Mesodermal cell (in vitro differentiated cells): ENCODE results near the gene VSTM2L.

Experiments used
- H3K27ac ChIP-seq: 2 replicates; pipeline ENCODE4 v1.7.0; 2013; ENCODE audit warnings: mild to moderate bottlenecking, low read depth, low read length, moderate library complexity; ENCODE audit not compliant: severe bottlenecking
- H3K36me3 ChIP-seq: 2 replicates; pipeline ENCODE4 v1.7.1; 2013; ENCODE audit warnings: mild to moderate bottlenecking, low read length, moderate library complexity; ENCODE audit not compliant: control insufficient read depth, insufficient read depth
- H3K4me1 ChIP-seq: one replicate; pipeline ENCODE4 v1.7.1; 2013; ENCODE audit warnings: mild to moderate bottlenecking, low read length; ENCODE audit not compliant: insufficient read depth, control insufficient read depth, poor library complexity, severe bottlenecking
- H3K4me3 ChIP-seq: 2 replicates; pipeline ENCODE4 v1.7.0; 2013; ENCODE audit warnings: low read length, control low read depth, mild to moderate bottlenecking; ENCODE audit not compliant: insufficient read depth, poor library complexity, severe bottlenecking; ENCODE audit errors: extremely low read depth
- H3K9me3 ChIP-seq: 2 replicates; pipeline ENCODE4 v1.7.1; 2013; ENCODE audit warnings: mild to moderate bottlenecking, low read length, moderate library complexity; ENCODE audit not compliant: control insufficient read depth
- WGBS, 2 experiments: methylation state at CpG; one replicate each; pipeline ENCODE4 v1.1.5; 2013; ENCODE audit warnings: missing lambda C conversion rate in 2 of 2; ENCODE audit not compliant: insufficient coverage in 2 of 2; 5-methylcytosine and 5-hydroxymethylcytosine counted together

VSTM2L gene

DNA sequence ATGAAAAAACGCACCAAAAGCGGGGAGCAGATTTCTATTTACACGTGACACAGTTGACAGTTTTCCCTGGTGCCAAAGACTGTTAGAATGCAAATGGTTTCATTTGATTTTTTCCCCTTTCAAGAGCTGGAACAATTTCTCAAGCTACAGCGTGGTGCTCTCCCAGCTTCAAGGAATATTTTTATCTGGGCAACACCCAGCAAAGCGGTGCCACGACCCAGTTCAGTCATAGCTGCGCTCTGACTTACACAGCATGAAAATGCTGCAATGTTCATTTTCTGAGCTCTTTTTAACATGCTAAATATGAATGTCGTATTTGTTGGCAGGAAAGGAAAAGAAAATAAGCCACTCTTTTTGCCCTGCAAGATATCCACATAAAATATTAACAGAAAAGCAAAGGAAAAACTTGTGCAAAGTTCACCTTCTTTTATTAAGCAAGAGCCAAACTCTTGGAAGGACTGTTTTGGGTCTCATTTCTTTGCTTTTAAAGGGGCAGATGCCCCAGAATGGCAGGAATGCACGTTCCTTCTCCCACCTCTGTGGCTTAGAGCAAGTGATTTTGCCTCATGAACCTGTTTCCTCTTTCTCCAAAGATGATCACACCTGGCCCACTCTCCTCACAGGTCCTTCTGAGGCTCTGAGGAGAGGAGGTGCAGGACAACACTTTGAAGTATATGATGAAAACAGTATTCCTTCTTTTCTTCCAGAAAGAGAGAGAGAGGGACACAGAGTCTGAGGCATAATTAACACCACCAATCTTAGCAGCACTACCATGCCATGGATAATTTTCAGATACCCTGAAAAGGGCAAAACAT lies 83.3 kb downstream of the VSTM2L start:
- Histone ChIP-seq H3K27ac (no peak overlapping the region), H3K4me1 (peaks cover 19% of the 10 kb centered on the region), H3K36me3 (peaks cover 48% of the 10 kb centered on the region), H3K9me3 (no peaks in the 10 kb centered on the region), H3K4me3 (no peak overlapping the region)
- 97 to 98% methylated on average over 7 to 8 of the region's 9 CpGs for WGBS, 2 experiments

DNA sequence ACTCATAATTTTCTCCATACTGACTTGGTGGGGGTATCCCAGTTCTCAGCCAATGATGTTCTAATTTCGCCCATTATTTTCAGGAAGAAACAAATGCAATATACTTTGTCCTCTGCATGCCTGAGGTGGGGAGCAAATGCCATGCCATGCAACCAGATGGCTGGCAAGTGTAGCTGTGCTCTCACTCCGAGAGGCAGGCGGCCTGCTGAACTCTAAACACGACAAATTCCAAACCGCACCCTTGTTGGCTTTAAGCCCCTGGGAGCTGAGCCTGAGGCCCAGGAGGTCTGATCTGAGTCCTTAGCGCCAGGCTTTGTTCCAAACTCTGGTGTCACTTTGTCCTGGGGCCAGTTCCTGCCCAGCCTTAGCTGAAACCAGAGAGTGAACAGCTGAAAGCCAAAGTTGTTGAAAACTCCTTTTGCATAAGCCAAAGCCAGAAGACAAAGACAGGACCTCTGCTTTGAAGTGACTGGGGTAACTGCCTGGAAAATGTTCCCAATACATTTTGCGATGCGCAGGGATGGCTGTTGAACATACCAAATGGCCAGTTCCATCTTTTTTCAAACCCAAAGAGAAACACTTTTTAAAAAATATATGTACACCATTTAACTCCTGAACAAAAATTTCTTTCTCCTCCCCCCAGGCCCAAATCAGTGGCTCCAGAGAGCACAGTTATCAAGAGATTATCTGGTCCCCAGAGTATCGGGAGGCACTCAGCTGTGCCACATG lies 84.1 kb downstream of the VSTM2L start:
- Histone ChIP-seq H3K27ac (peak overlapping the region; percentile 51), H3K9me3 (no peaks in the 10 kb centered on the region), H3K36me3 (peaks cover 53% of the 10 kb centered on the region), H3K4me3 (no peak overlapping the region), H3K4me1 (peaks cover 19% of the 10 kb centered on the region)
- 87 to 91% methylated on average over 7 to 9 of the region's 9 CpGs for WGBS, 2 experiments

DNA sequence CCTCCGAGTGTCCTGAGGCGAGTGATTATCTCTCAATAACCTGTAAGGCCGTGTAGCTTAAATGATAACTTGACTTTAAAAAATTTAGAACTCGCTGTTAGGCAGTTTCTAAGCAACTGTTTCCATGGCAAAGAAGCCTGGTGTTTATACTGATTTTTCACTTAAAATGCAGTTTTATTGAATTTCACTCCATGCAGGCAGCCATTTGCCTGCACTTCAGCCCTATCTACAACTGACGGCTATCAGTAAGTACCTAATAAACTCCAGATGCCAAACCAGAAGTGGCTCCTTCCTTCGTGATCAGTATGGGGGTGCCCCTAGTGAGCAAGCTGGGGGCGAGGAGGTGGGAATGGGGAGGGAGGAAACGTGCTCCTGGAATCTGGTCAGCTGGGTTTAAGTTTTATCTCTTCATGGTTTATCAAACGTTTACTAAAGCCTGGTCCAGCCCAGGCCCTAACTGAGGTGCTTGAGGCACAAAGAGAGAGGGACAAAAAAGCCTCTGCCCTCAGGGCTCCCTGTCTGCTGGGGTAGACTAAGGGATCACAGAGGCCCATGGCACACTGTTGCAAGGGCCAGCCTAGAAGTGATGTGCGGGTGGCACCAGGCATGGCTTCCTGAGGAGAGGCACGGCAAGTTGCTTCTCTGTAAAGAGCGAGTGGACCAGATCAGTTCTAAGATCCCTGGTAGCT lies 84.8 kb downstream of the VSTM2L start:
- Histone ChIP-seq H3K36me3 (peaks cover 51% of the 10 kb centered on the region), H3K4me3 (no peak overlapping the region), H3K27ac (peak overlapping the region; percentile 59), H3K9me3 (no peaks in the 10 kb centered on the region), H3K4me1 (peaks cover 19% of the 10 kb centered on the region)
- 84 to 88% methylated on average over 7 to 10 of the region's 12 CpGs for whole genome bisulfite sequencing, 2 experiments

DNA sequence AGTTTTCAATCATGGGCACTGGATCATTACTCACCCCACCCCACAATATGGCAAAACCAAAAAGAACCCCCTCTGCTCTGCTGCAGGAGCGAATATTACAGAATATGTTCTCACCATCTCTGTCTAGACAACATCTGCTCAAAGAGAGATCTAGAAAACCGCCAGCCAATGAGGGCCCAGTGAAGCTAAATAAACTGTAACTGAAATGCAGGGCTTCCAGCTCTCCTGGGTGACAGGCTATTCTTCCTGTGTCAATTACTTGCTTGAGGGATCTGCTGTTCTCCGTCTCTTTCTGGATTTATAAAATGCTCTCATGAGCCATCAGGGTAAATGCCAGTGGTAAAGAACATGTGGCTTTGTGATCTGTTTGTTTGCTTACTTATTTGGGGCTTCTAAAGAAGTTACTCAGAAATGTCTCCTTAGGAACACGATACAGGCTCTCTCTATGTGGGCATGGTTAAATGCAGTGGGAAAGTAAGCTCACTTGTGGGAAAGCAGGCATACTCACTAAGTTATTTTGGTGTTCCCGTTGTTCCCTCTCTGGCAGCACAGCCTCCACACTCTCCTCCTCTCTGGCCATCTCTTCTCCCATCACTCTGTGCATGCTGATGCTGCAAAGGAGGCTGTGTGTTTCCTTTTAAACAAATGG lies 85.5 kb downstream of the VSTM2L start:
- peaks cover 19% of the 10 kb centered on the region for H3K4me1 ChIP-seq
- H3K9me3 ChIP-seq: no peaks in the 10 kb centered on the region
- peaks cover 49% of the 10 kb centered on the region for H3K36me3 ChIP-seq
- peak overlapping the region; percentile 59 for H3K27ac ChIP-seq
- no peak overlapping the region for H3K4me3 ChIP-seq
- 94 to 98% methylated on average over 3 to 5 of the region's 5 CpGs for WGBS, 2 experiments

DNA sequence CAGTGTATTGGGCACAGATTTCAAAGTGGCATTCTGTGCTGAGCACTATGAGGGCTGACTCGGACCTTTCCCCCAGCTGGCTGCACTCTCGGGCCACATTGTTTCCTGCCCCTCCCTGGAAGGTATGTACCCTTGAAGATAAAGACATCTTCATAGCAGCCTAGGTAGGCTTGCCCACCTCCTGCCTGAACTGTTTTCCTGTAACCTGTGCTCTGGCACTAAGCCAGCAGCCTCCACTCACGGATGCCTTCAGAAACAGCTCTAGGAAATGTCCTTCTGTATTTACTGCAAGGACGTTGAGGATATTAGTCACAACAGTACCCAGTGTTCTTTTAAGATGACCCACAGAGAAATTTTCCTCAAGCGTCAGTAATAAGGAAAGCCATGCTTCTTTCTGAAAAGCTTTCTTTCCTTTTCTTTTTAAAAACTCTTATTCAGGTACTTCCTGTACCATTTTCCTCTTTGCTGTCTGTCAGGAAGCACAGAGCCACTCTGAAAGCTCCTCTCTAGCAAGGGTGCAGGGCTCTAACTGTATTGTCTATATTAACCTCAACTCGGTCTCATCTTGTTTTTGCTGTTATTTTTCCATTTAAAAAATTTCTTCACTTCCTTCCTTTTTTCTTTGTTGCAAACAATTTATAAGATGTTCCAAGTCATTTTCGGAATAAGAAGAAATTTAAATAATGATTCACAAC lies 86.8 kb downstream of the VSTM2L start:
- Histone ChIP-seq H3K9me3 (no peaks in the 10 kb centered on the region), H3K4me1 (peaks cover 19% of the 10 kb centered on the region), H3K27ac (no peak overlapping the region), H3K36me3 (peaks cover 49% of the 10 kb centered on the region), H3K4me3 (no peak overlapping the region)
- WGBS, 2 experiments: 88 to 92% methylated on average over 5 of the region's 7 CpGs

DNA sequence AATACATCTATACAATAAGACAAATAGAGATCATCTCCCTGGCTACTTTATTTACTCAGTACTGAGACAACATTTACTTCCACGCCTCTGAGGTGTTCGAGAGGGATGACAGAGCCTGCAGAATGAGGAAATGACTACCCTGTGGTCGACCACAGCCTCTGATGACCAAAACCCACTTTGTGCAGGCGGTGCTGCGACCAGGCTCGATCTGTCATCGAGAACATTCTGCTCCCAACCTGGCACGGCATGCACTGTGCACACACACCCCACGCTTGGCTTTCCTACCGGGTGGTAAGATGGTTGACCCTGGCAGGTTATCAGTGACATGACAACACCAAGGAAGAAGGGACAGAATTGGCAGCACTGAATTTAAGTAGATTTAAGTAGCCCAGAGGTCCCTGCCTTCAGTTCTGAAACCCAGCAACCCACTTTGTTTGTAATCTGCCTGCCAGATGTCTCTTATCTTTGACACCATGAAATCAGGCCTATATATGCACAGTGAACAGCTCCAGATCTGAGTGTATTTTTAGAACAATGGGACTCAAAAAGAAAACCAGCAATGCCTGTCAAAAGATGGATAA lies 87.7 kb downstream of the VSTM2L start:
- WGBS, 2 experiments: 87 to 89% methylated on average over 10 of the region's 10 CpGs
- no peak overlapping the region for H3K4me3 ChIP-seq
- peaks cover 49% of the 10 kb centered on the region for H3K36me3 ChIP-seq
- H3K27ac ChIP-seq: peak overlapping the region; percentile 51
- no peaks in the 10 kb centered on the region for H3K9me3 ChIP-seq
- peaks cover 19% of the 10 kb centered on the region for H3K4me1 ChIP-seq

DNA sequence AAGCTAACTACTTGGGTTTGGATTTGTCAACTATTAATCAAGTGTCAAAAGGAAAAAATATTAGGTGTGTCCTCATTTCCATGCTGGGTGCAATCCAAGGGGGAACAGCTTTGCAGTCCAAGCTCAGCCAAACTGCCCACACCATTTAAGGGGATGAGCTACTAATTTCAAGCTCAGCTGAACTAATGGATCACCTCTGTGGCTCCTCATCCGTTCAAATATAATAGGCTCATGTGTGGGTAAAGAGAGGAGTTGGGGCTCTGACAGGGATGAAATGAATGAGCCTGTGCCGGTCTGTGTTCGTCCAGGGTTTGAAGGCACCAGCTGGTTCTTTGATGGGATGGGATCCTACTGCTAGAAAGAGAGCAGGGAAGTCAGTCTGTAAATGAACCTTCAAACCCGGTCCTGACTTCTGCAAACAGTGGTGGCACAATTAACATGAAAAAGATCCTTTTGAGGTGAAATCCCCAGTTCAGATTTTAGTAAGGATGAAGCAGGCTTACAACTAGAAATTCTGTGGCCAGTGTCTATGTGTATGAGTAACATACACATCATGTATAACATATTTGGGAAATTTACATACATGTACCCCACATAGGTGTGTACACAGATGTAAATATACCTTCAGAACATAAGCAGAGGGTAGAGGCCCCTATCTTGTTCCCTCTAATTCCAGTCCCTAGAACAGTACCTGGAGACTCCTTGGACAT lies 88.4 kb downstream of the VSTM2L start:
- Histone ChIP-seq H3K36me3 (peaks cover 54% of the 10 kb centered on the region), H3K4me3 (no peak overlapping the region), H3K27ac (peak overlapping the region; percentile 51), H3K9me3 (no peaks in the 10 kb centered on the region), H3K4me1 (peaks cover 19% of the 10 kb centered on the region)
- 96 to 97% methylated on average over 3 to 4 of the region's 4 CpGs for WGBS, 2 experiments

DNA sequence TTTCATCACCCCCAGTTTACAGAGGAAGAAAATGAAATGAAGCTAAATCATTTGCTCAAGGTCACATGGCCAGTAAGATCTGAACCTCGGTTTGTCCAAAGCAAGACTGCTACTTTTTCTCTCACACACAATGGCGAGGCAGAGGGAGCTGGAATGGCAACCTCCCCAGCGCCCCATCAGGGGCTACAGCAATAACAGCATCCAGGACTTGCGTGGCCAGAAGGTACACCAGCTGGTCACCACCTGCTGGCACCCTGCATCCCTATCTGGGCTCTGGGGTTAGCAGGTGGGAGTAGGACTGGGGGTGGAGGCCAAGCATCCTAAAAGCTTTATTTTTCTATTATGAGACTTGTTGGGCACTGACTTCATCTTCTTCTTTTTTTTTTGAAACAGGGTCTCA lies 89.0 kb downstream of the VSTM2L start:
- Histone ChIP-seq H3K27ac (no peak overlapping the region), H3K36me3 (peaks cover 60% of the 10 kb centered on the region), H3K4me3 (no peak overlapping the region), H3K4me1 (peaks cover 19% of the 10 kb centered on the region), H3K9me3 (no peaks in the 10 kb centered on the region)
- whole genome bisulfite sequencing, 2 experiments: 91 to 100% methylated on average over 3 to 4 of the region's 4 CpGs

DNA sequence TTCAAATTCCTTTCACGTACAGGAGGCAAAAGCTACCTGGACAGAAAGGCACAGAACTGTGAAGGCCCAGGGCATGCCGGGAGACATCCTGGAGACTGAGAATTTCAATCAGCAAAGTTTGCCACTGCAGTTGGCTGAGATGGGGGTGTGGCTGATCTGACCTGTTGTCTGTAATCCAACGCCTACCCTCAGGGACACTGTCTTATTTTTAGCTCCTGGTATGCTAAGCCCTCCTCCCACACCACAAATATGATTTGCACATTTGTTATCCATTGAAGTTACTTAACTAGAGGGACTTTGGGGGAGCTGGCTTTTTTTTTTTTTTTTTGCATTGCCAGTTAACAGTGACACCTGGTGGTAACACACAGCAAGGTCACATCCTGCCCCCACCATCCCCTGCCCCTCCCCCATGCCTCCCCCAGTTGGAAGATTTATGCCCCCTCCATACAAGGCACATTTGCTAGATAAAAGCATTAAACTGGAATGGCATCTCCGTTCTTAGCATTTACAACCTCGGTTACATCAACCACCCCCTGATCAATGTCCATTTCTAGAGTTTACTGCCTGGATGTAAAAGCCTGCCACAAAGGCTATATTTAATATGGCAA lies 90.0 kb downstream of the VSTM2L start:
- H3K36me3 ChIP-seq: peaks cover 68% of the 10 kb centered on the region
- no peak overlapping the region for H3K27ac ChIP-seq
- WGBS, 2 experiments: 80 to 100% methylated on average over 1 to 3 of the region's 5 CpGs
- H3K9me3 ChIP-seq: no peaks in the 10 kb centered on the region
- no peak overlapping the region for H3K4me3 ChIP-seq
- H3K4me1 ChIP-seq: peaks cover 13% of the 10 kb centered on the region
